ENCODE results near the gene POLK. TPM values are rescaled to one million over a fixed set of nuclear protein-coding genes. Genes with fewer than 3 reads are reported as not detected.

POLK gene
- total RNA-seq, 2 donors from 2014 or later = 11.3 to 14.8 TPM

GRCh38 chr5:75632321-75632720 is 120.6 kb downstream of the POLK start:
- Mint-ChIP-seq H3K4me1 (peaks cover 23% of the 10 kb centered on the region), H3K4me3 (no peak overlapping the region), H3K36me3 (ENCODE audit: low read depth) (peaks cover 32% of the 10 kb centered on the region), H3K9me3 (peaks cover 7% of the 10 kb centered on the region), H3K27me3 (ENCODE audit: insufficient read depth) (peaks cover 32% of the 10 kb centered on the region), H3K27ac (no peak overlapping the region)
- Histone ChIP-seq H3K9me3 (ENCODE audit: control insufficient read depth, low read length) (peaks cover 12% of the 10 kb centered on the region), H3K27ac (ENCODE audit: low read depth, low read length) (no peak overlapping the region), H3K4me3 (ENCODE audit: low read length) (no peak overlapping the region), H3K27me3 (ENCODE audit: control insufficient read depth, insufficient read depth, low read length, poor library complexity, severe bottlenecking) (no peaks in the 10 kb centered on the region), H3K4me1 (ENCODE audit: control insufficient read depth, insufficient read depth, low read length) (peaks cover 4% of the 10 kb centered on the region), H3K36me3 (ENCODE audit: control insufficient read depth, insufficient read depth, low read length) (no peaks in the 10 kb centered on the region), H3K9ac (ENCODE audit: extremely low read depth, low read length, poor library complexity, severe bottlenecking) (no peak overlapping the region)
- no peak for DNase-seq
- no peak for TF ChIP-seq CTCF (conservative IDR thresholded peaks at IDR 0.05)
- 44 to 46% methylated on average over 1 of the region's 1 CpG for WGBS, 2 experiments (ENCODE audit: insufficient coverage in 1 of 2, insufficient read length in 1 of 2)

- H3K27ac ChIP-seq (ENCODE audit: low read depth, low read length) = no peak overlapping the region
- peaks cover 44% of the 10 kb centered on the region for H3K36me3 Mint-ChIP-seq (ENCODE audit: low read depth)
- peaks cover 21% of the 10 kb centered on the region for H3K9me3 ChIP-seq (ENCODE audit: control insufficient read depth, low read length)
- no peak overlapping the region for H3K4me3 ChIP-seq (ENCODE audit: low read length)
- no peaks in the 10 kb centered on the region for H3K27me3 ChIP-seq (ENCODE audit: control insufficient read depth, insufficient read depth, low read length, poor library complexity, severe bottlenecking)
- no peak overlapping the region for H3K27ac Mint-ChIP-seq
- H3K9ac ChIP-seq (ENCODE audit: extremely low read depth, low read length, poor library complexity, severe bottlenecking) = no peak overlapping the region
- no peaks in the 10 kb centered on the region for H3K36me3 ChIP-seq (ENCODE audit: control insufficient read depth, insufficient read depth, low read length)
- 90% methylated on average over 1 of the region's 1 CpG for WGBS, 2 experiments (ENCODE audit: insufficient coverage in 1 of 2, insufficient read length in 1 of 2)
- DNase-seq = no peak
- peaks cover 17% of the 10 kb centered on the region for H3K9me3 Mint-ChIP-seq
- no peak for TF ChIP-seq CTCF (conservative IDR thresholded peaks at IDR 0.05)
- peaks cover 20% of the 10 kb centered on the region for H3K27me3 Mint-ChIP-seq (ENCODE audit: insufficient read depth)
- peaks cover 7% of the 10 kb centered on the region for H3K4me1 Mint-ChIP-seq
- H3K4me3 Mint-ChIP-seq = no peak overlapping the region
- H3K4me1 ChIP-seq (ENCODE audit: control insufficient read depth, insufficient read depth, low read length) = no peaks in the 10 kb centered on the region
Measured at GRCh38 chr5:75637949-75638348, 126.3 kb downstream of the POLK start.

- Histone ChIP-seq H3K9ac (ENCODE audit: extremely low read depth, low read length, poor library complexity, severe bottlenecking) (no peak overlapping the region), H3K4me3 (ENCODE audit: low read length) (no peak overlapping the region), H3K9me3 (ENCODE audit: control insufficient read depth, low read length) (peaks cover 9% of the 10 kb centered on the region), H3K4me1 (ENCODE audit: control insufficient read depth, insufficient read depth, low read length) (no peaks in the 10 kb centered on the region), H3K27me3 (ENCODE audit: control insufficient read depth, insufficient read depth, low read length, poor library complexity, severe bottlenecking) (no peaks in the 10 kb centered on the region), H3K27ac (ENCODE audit: low read depth, low read length) (no peak overlapping the region), H3K36me3 (ENCODE audit: control insufficient read depth, insufficient read depth, low read length) (no peaks in the 10 kb centered on the region)
- Mint-ChIP-seq H3K4me1 (no peaks in the 10 kb centered on the region), H3K4me3 (no peak overlapping the region), H3K9me3 (peaks cover 10% of the 10 kb centered on the region), H3K27ac (no peak overlapping the region), H3K27me3 (ENCODE audit: insufficient read depth) (peaks cover 14% of the 10 kb centered on the region), H3K36me3 (ENCODE audit: low read depth) (peaks cover 30% of the 10 kb centered on the region)
- TF ChIP-seq CTCF (conservative IDR thresholded peaks at IDR 0.05) = no peak
- WGBS, 2 experiments (ENCODE audit: insufficient coverage in 1 of 2, insufficient read length in 1 of 2) = 86 to 89% methylated on average over 1 to 2 of the region's 3 CpGs
- no peak for DNase-seq
Measured at GRCh38 chr5:75639535-75640311, 128.0 kb downstream of the POLK start.
